IMR-90 (cell line): ENCODE results near the gene SEH1L. TPM values are rescaled to one million over a fixed set of nuclear protein-coding genes. Genes with fewer than 3 reads are reported as not detected.
A peak's percentile ranks its signal among the peaks of the same experiment; 100 is the strongest.

Experiments used
- ATAC-seq: fragments of 200-7000 bp; cut with Tn5 transposase; 2 replicates; pipeline ENCODE4 v1.9.1; 2020; ENCODE audit warnings: low read depth, mild to moderate bottlenecking, moderate library complexity
- BruUV-seq: library from RNA; stranded (reverse); fragments of 400-500 nt; replicated peaks from 2 replicates; lab custom pipeline; 2021; lab: Mats Ljungman, UMichigan
- CTCF ChIA-PET: fragments of 300-600 bp; formaldehyde crosslinking; extraction: SDS; loops from one replicate; lab custom pipeline; 2021; ENCODE audit warnings: antibody characterized with exemption; lab: Yijun Ruan, JAX
- POLR2A ChIA-PET: fragments of 300-600 bp; sonication (Branson Sonifier 250); formaldehyde crosslinking; loops from one replicate; lab custom pipeline; 2022; ENCODE audit warnings: antibody characterized with exemption; ENCODE audit not compliant: unreplicated experiment; lab: Charles Lee
- DNase-seq: peaks from one replicate; pipeline ENCODE4 v3.0.0; 2013
- H2AFZ ChIP-seq: replicated peaks from 2 replicates; pipeline ENCODE3; 2013; ENCODE audit warnings: low read length, mild to moderate bottlenecking; ENCODE audit not compliant: poor library complexity
- H2AK5ac ChIP-seq: 2 replicates; pipeline ENCODE4 v1.6.1; 2013; ENCODE audit warnings: low read depth, low read length, inconsistent platforms
- H2AK9ac ChIP-seq: replicated peaks from 2 replicates; pipeline ENCODE3; 2013; ENCODE audit warnings: mild to moderate bottlenecking, low read depth, low read length, moderate library complexity; ENCODE audit not compliant: poor library complexity
- H2BK120ac ChIP-seq: 2 replicates; pipeline ENCODE4 v1.6.1; 2013; ENCODE audit warnings: low read depth, low read length, inconsistent platforms
- H2BK15ac ChIP-seq: 3 replicates; pipeline ENCODE4 v1.6.1; 2013; ENCODE audit warnings: low read depth, low read length, inconsistent platforms
- H2BK20ac ChIP-seq: 2 replicates; pipeline ENCODE4 v1.6.1; 2013; ENCODE audit warnings: low read depth, mild to moderate bottlenecking, inconsistent platforms, low read length, moderate library complexity
- H2BK5ac ChIP-seq: 2 replicates; pipeline ENCODE4 v1.6.1; 2013; ENCODE audit warnings: mild to moderate bottlenecking, low read depth, low read length, inconsistent platforms; ENCODE audit not compliant: poor library complexity, severe bottlenecking
- H3K14ac ChIP-seq: replicated peaks from 2 replicates; pipeline ENCODE4 v1.6.1; 2013; ENCODE audit warnings: low read depth, low read length, inconsistent platforms
- H3K18ac ChIP-seq: 2 replicates; pipeline ENCODE4 v1.6.1; 2013; ENCODE audit warnings: low read depth, low read length, control low read depth
- H3K23ac ChIP-seq: 2 replicates; pipeline ENCODE4 v1.6.1; 2013; ENCODE audit warnings: low read depth, low read length, inconsistent platforms
- H3K27ac ChIP-seq: 2 replicates; pipeline ENCODE4 v1.5.1; 2013; ENCODE audit warnings: mild to moderate bottlenecking, control low read depth, low read length; ENCODE audit not compliant: insufficient read depth
- H3K27me3 ChIP-seq: 2 replicates; pipeline ENCODE4 v1.6.1; 2013; ENCODE audit warnings: low read length; ENCODE audit not compliant: control insufficient read depth, insufficient read depth
- H3K36me3 ChIP-seq: 2 replicates; pipeline ENCODE4 v1.6.1; 2013; ENCODE audit warnings: low read length, mixed read lengths; ENCODE audit not compliant: control insufficient read depth, insufficient read depth
- H3K4ac ChIP-seq: 2 replicates; pipeline ENCODE4 v1.6.1; 2013; ENCODE audit warnings: low read depth, low read length, inconsistent platforms
- H3K4me1 ChIP-seq: 2 replicates; pipeline ENCODE4 v1.6.1; 2013; ENCODE audit warnings: low read length, mixed read lengths; ENCODE audit not compliant: control insufficient read depth, insufficient read depth
- H3K4me2 ChIP-seq: 2 replicates; pipeline ENCODE4 v1.6.1; 2013; ENCODE audit warnings: low read depth, mild to moderate bottlenecking, control low read depth, low read length, moderate library complexity
- H3K4me3 ChIP-seq: 2 replicates; pipeline ENCODE4 v1.5.1; 2013; ENCODE audit warnings: low read depth, mild to moderate bottlenecking, control low read depth, low read length, moderate library complexity; ENCODE audit not compliant: insufficient read depth
- H3K56ac ChIP-seq: 2 replicates; pipeline ENCODE4 v1.6.1; 2013; ENCODE audit warnings: low read length, inconsistent platforms; ENCODE audit not compliant: insufficient read depth; ENCODE audit errors: extremely low read depth
- H3K79me1 ChIP-seq, 2 experiments: 2 replicates each; pipeline ENCODE4 v1.6.1; 2013; ENCODE audit warnings: low read length in 2 of 2, inconsistent platforms in 1 of 2, low read depth in 1 of 2
- H3K9ac ChIP-seq: 2 replicates; pipeline ENCODE4 v1.6.1; 2013; ENCODE audit warnings: low read depth, low read length, control low read depth
- H3K9me1 ChIP-seq: 2 replicates; pipeline ENCODE4 v1.6.1; 2013; ENCODE audit warnings: low read length, inconsistent platforms; ENCODE audit not compliant: insufficient read depth
- H3K9me3 ChIP-seq: 2 replicates; pipeline ENCODE4 v1.6.1; 2013; ENCODE audit warnings: low read length; ENCODE audit not compliant: control insufficient read depth, insufficient read depth
- H4K20me1 ChIP-seq: 2 replicates; pipeline ENCODE4 v1.6.1; 2013; ENCODE audit warnings: low read length, inconsistent platforms; ENCODE audit not compliant: insufficient read depth
- H4K5ac ChIP-seq: 2 replicates; pipeline ENCODE4 v1.6.1; 2013; ENCODE audit warnings: mild to moderate bottlenecking, low read depth, low read length, control low read depth
- H4K8ac ChIP-seq, 2 experiments: 2 replicates each; pipeline ENCODE4 v1.6.1; 2013; ENCODE audit warnings: low read depth in 2 of 2, low read length in 2 of 2, control low read depth in 1 of 2, inconsistent platforms in 1 of 2
- H4K91ac ChIP-seq: 2 replicates; pipeline ENCODE4 v1.6.1; 2013; ENCODE audit warnings: low read depth, low read length, inconsistent platforms; ENCODE audit not compliant: insufficient read depth
- CEBPB ChIP-seq: IDR thresholded peaks from 2 replicates; pipeline ENCODE4 v1.6.1; 2012; ENCODE audit warnings: low read depth, low read length, improper control_type of control experiment
- CHD1 ChIP-seq: IDR thresholded peaks from 2 replicates; pipeline ENCODE4 v1.6.1; 2012; ENCODE audit warnings: low read depth, low read length, improper control_type of control experiment
- FOS ChIP-seq: fragments of 150-350 bp; IDR thresholded peaks from 2 replicates; pipeline ENCODE4 v1.6.1; 2016; ENCODE audit warnings: low read depth, low read length
- MAFK ChIP-seq: IDR thresholded peaks from 2 replicates; pipeline ENCODE4 v1.6.1; 2012; ENCODE audit warnings: low read depth, low read length, improper control_type of control experiment
- MAZ ChIP-seq: IDR thresholded peaks from 2 replicates; pipeline ENCODE4 v1.6.1; 2012; ENCODE audit warnings: low read depth, mild to moderate bottlenecking, low read length, improper control_type of control experiment, moderate library complexity, borderline replicate concordance
- MXI1 ChIP-seq: IDR thresholded peaks from 2 replicates; pipeline ENCODE4 v1.6.1; 2012; ENCODE audit warnings: low read depth, mild to moderate bottlenecking, low read length, moderate library complexity, borderline replicate concordance
- POLR2A ChIP-seq: IDR thresholded peaks from 2 replicates; pipeline ENCODE4 v1.6.1; 2012; ENCODE audit warnings: mild to moderate bottlenecking, low read depth, low read length
- RAD21 ChIP-seq: IDR thresholded peaks from 2 replicates; pipeline ENCODE4 v1.6.1; 2012; ENCODE audit warnings: low read length, improper control_type of control experiment
- SMC3 ChIP-seq: fragments of 150-350 bp; IDR thresholded peaks from 2 replicates; pipeline ENCODE4 v1.6.1; 2016; ENCODE audit warnings: low read depth, mild to moderate bottlenecking, antibody characterized with exemption, low read length, moderate library complexity
- WGBS, 2 experiments: methylation state at CpG; one replicate each; pipeline versions ENCODE4 v1.1.5 to v1.1.7; 2013; ENCODE audit warnings: missing lambda C conversion rate in 2 of 2; ENCODE audit not compliant: insufficient read length in 1 of 2; ENCODE audit errors: extremely low coverage in 2 of 2; 5-methylcytosine and 5-hydroxymethylcytosine counted together
- dilution Hi-C: fragments of 300-500 bp; cut with HindIII; formaldehyde crosslinking; loops from one replicate; pipeline ENCODE4 v1.14.3; 2018; ENCODE audit warnings: low sequenced_read_pairs; ENCODE audit not compliant: unreplicated experiment
- in situ Hi-C: fragments of 300-500 bp; cut with MboI; formaldehyde crosslinking; loops from 3 replicates; pipeline ENCODE4 v1.14.3; 2019; ENCODE audit warnings: low sequenced_read_pairs, inconsistent platforms, mixed read lengths
- intact Hi-C: fragments of 100-400 bp; cut with micrococcal nuclease; formaldehyde crosslinking; loops from 2 replicates; pipeline ENCODE4 v1.10.0; 2022
- polyA plus RNA-seq, 3 experiments: library from polyadenylated mRNA; depleted of rRNA; stranded (reverse); fragments of >200 nt; gene quantifications; 2 replicates each; pipeline ENCODE4 v1.2.3, GENCODE V29; 2012; ENCODE audit warnings: low replicate concordance in 1 of 3
- total RNA-seq: library from RNA; depleted of rRNA; stranded (reverse); fragments of >200 nt; gene quantifications from 2 replicates; pipeline ENCODE4 v1.2.3, GENCODE V29; 2012
- TF ChIP-seq, protein P1 (sequence below): fragments of 150-350 bp; IDR thresholded peaks from 2 replicates; pipeline ENCODE4 v1.6.1; 2016; ENCODE audit warnings: low read depth, mild to moderate bottlenecking, low read length, moderate library complexity, borderline replicate concordance
- TF ChIP-seq, protein P2 (sequence below): conservative IDR thresholded peaks from 2 replicates; pipeline ENCODE4 v1.5.1; 2012; ENCODE audit warnings: mild to moderate bottlenecking, low read depth, low read length, improper control_type of control experiment
- TF ChIP-seq, protein P3 (sequence below): fragments of 150-350 bp; IDR thresholded peaks from 2 replicates; pipeline ENCODE4 v1.6.1; 2017; ENCODE audit warnings: mild to moderate bottlenecking, antibody characterized with exemption, low read length, low read depth

The SEH1L gene
- total and polyA plus RNA-seq, 2 of the 4 experiments (the other 2 are of a cell fraction): 27.6 to 45.5 TPM

DNA sequence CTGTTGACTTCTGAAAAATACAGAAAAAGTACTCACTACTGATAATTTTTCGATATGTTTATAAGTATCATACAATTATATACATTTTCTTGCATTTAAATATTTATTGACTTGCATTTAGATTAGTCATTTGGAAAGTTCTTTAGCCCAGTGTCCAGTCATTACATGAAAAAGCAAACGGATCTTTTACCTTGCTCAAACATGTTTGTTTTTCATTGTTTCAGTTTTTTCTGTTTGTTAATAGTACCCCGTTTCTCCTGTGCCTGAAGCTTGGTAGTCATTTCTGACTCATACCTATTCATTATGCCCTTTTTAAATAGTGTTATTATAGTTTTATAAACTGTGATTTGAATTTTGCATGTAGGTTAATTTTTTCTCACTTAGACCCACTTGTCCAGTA, 71.5 kb downstream of the SEH1L start:
- ATAC-seq (peak; percentile 49; the same call in 1 of the 2 replicates), DNase-seq (peak; percentile 49)
- H4K8ac ChIP-seq: no peak overlapping the region
- no peak overlapping the region for H3K4ac ChIP-seq
- no peak overlapping the region for H2BK15ac ChIP-seq
- intact Hi-C loops (no loop called here), dilution Hi-C loops (no loop called here), in situ Hi-C loops (loop anchor here (25.0 kb wide), 1 partner anchor 618 kb away; no protein-coding TSS in a partner anchor)
- ChIA-PET POLR2A (no interaction called here), CTCF (interaction anchor here (0.7 kb wide), 1 partner anchor 46 kb away, joined by 5 read pairs; no protein-coding TSS in a partner anchor)
- H3K4me1 ChIP-seq: no peaks in the 10 kb centered on the region
- no peak overlapping the region for H3K27ac ChIP-seq
- peaks cover 3% of the 10 kb centered on the region; the same call in 1 of the 2 replicates for H3K9me3 ChIP-seq
- no peak overlapping the region for H2BK120ac ChIP-seq
- no peaks in the 10 kb centered on the region for H3K9me1 ChIP-seq
- BruUV-seq: no TSS peak
- H3K79me1 ChIP-seq: peaks cover 16 to 17% of the 10 kb centered on the region in 2 experiments; a peak in 3 of 4 replicates
- no peak for TF ChIP-seq MXI1
- TF ChIP-seq SMC3: no peak
- TF ChIP-seq POLR2A: no peak
- no peak for TF ChIP-seq CHD1
- TF ChIP-seq, protein P1, sequence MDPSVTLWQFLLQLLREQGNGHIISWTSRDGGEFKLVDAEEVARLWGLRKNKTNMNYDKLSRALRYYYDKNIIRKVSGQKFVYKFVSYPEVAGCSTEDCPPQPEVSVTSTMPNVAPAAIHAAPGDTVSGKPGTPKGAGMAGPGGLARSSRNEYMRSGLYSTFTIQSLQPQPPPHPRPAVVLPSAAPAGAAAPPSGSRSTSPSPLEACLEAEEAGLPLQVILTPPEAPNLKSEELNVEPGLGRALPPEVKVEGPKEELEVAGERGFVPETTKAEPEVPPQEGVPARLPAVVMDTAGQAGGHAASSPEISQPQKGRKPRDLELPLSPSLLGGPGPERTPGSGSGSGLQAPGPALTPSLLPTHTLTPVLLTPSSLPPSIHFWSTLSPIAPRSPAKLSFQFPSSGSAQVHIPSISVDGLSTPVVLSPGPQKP: no peak
- TF ChIP-seq CEBPB: no peak
- TF ChIP-seq, protein P2, sequence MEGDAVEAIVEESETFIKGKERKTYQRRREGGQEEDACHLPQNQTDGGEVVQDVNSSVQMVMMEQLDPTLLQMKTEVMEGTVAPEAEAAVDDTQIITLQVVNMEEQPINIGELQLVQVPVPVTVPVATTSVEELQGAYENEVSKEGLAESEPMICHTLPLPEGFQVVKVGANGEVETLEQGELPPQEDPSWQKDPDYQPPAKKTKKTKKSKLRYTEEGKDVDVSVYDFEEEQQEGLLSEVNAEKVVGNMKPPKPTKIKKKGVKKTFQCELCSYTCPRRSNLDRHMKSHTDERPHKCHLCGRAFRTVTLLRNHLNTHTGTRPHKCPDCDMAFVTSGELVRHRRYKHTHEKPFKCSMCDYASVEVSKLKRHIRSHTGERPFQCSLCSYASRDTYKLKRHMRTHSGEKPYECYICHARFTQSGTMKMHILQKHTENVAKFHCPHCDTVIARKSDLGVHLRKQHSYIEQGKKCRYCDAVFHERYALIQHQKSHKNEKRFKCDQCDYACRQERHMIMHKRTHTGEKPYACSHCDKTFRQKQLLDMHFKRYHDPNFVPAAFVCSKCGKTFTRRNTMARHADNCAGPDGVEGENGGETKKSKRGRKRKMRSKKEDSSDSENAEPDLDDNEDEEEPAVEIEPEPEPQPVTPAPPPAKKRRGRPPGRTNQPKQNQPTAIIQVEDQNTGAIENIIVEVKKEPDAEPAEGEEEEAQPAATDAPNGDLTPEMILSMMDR: no peak
- no peak for TF ChIP-seq MAFK
- TF ChIP-seq MAZ: no peak
- TF ChIP-seq FOS: no peak
- TF ChIP-seq RAD21: no peak
- TF ChIP-seq, protein P3, sequence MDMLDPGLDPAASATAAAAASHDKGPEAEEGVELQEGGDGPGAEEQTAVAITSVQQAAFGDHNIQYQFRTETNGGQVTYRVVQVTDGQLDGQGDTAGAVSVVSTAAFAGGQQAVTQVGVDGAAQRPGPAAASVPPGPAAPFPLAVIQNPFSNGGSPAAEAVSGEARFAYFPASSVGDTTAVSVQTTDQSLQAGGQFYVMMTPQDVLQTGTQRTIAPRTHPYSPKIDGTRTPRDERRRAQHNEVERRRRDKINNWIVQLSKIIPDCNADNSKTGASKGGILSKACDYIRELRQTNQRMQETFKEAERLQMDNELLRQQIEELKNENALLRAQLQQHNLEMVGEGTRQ: no peak
- H3K36me3 ChIP-seq: peaks cover 17% of the 10 kb centered on the region
- no peaks in the 10 kb centered on the region for H3K27me3 ChIP-seq
- no peak overlapping the region for H4K5ac ChIP-seq
- no peak overlapping the region for H3K18ac ChIP-seq
- H3K14ac ChIP-seq: no peak overlapping the region
- H2AFZ ChIP-seq: no peak overlapping the region
- no peaks in the 10 kb centered on the region for H4K20me1 ChIP-seq
- no peak overlapping the region for H2BK5ac ChIP-seq
- no peak overlapping the region for H2AK9ac ChIP-seq
- no peak overlapping the region for H3K56ac ChIP-seq
- no peak overlapping the region for H3K9ac ChIP-seq
- H3K4me2 ChIP-seq: no peak overlapping the region
- H2BK20ac ChIP-seq: no peak overlapping the region
- H2AK5ac ChIP-seq: no peak overlapping the region
- WGBS, 2 experiments: no CpG with 5 or more reads among the region's 3 CpGs
- no peak overlapping the region for H3K23ac ChIP-seq
- no peak overlapping the region for H4K91ac ChIP-seq
- no peak overlapping the region for H3K4me3 ChIP-seq
